NOMO-1 treated with DMSO at 0.1 percent for 48 hours (cell line): ENCODE data around the gene ABCA7.

Source experiments
- DNase-seq: peaks from one replicate; lab custom pipeline; 2025; ENCODE audit not compliant: unreplicated experiment; lab: John Stamatoyannopoulos, UW

The ABCA7 gene

DNA sequence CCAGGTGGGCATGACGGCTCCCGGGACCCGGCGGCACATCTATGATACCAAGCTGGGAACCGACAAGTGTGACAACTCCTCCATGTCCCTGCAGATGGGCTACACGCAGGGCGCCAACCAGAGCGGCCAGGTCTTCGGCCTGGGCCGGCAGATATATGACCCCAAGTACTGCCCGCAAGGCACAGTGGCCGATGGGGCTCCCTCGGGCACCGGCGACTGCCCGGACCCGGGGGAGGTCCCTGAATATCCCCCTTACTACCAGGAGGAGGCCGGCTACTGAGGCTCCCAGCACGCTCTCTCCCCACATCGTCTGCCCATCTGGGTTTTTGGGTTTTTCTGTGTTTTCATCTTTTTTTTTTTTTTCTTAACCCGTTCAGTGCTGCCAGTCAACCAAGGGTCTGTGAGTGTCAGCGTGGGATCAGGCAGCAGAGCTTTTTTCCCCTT is 2.3 kb upstream of the ABCA7 start:
- DNase-seq: peak; percentile 71

DNA sequence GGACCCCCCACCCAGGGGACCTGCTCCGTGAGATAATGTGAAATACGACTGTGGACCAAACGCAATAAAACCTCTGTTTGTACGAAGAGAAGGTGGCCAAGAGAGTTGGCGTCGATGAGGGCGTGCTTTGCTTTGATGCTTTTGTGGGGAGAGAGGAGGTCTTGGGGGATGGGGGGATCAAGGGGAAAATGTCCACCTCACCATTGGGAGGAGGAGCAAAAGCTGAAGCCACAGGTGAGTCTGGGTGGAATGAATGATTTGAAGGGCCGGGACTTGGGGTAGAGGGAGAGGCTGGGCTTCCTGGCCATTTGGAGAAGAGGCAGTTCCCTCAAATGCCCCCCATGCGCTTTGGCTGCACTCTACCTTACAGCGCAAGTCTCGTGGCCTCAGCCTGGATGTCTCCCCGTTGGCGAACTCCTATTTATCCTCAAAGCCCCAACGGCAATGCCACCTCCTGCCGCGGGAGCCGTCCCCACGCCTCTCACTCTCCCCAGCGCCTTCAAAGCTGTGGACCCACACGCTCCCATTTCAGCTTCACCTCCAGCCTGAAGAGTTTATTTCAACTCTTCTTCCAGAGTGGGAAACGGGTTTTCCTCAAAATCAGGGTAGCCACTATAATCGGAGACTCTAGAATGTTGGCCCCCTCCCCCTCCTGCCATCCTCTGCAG is 795 bp upstream of the ABCA7 start:
- DNase-seq: no peak

DNA sequence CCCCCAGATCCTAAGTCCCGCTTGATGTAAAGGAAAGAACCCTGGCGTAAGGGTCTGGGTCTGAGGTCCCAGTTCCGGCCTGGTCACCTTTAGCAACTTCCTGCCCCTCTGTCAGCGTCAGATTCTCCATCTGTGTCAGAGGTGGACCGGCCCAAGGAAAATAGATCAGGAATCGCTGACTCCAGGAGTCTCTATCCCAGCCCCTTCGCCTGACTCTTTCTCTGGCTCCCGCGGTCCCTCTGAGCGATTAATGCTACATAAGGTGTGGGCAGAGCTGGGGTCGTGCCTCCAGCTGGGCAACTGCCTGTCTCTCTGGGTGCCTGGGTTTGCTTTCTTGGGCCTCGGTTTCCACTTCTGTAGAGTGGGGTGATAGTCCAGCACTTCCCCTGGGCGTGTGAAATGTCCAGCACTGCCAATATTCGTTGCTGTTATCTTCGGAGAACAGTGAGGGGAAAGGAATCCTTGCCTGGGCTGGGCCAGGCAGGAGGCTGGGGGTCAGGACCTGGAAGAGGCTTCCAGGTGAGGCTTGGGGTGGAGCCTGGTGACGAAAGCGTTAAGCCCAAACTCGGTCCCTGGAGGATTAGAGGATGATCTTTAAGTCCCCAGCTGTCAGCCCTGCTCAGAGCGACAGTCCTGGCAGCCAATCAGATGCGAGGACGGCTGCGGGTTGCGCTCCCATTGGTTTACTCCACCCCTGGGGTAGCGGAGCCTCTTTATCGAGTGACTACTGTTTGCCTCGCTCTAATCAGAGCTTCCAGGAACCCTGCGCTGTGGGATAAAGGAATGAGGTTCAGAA is 767 bp downstream of the ABCA7 start:
- DNase-seq: peak; percentile 81

DNA sequence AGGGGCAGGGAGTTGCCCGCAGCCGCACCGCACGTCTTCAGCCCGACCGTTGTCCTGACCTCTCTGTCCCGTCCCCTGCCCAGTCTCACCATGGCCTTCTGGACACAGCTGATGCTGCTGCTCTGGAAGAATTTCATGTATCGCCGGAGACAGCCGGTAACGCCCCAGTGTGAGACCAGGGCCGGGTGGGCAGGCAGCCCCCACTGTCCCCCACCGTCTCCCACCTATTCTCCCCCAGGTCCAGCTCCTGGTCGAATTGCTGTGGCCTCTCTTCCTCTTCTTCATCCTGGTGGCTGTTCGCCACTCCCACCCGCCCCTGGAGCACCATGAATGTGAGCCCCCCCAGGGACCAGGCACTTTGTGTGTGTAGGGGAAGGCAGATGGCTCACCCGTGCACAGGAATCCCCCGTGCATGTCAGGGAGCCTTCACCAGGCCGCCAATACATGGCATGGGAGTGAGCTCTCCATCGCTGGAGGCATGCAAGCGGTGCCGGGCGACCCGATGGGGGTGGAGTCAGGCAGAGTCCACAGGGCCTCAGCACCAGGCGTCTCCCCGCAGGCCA is 1.4 kb downstream of the ABCA7 start:
- no peak for DNase-seq

DNA sequence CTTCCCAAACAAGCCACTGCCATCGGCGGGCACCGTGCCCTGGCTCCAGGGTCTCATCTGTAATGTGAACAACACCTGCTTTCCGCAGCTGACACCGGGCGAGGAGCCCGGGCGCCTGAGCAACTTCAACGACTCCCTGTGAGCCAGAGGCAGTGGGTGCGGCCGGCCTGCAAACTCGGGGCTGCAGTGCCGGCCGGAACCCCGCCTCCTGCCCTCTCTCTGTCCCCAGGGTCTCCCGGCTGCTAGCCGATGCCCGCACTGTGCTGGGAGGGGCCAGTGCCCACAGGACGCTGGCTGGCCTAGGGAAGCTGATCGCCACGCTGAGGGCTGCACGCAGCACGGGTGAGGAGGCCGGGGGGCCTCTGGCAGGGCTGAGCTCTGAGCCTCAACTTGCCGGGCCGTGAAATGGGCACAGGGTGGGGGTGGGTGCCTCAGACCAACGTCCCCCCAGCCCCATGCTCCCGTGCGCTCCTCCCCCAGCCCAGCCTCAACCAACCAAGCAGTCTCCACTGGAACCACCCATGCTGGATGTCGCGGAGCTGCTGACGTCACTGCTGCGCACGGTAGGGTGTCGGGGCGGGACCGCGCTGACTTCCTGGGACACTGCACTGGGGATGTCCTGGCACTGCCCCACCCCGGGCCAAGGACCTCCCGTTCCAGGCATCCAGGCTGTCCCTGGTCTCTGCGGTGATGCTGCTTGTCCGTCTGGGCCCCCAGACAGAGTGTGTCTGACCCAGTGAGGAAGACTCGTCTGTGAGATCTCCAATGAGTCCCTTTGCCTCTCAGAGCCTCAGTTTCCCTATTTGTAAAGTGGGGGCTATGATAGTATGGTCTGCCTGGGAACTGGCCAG is 2.2 kb downstream of the ABCA7 start:
- DNase-seq: no peak

DNA sequence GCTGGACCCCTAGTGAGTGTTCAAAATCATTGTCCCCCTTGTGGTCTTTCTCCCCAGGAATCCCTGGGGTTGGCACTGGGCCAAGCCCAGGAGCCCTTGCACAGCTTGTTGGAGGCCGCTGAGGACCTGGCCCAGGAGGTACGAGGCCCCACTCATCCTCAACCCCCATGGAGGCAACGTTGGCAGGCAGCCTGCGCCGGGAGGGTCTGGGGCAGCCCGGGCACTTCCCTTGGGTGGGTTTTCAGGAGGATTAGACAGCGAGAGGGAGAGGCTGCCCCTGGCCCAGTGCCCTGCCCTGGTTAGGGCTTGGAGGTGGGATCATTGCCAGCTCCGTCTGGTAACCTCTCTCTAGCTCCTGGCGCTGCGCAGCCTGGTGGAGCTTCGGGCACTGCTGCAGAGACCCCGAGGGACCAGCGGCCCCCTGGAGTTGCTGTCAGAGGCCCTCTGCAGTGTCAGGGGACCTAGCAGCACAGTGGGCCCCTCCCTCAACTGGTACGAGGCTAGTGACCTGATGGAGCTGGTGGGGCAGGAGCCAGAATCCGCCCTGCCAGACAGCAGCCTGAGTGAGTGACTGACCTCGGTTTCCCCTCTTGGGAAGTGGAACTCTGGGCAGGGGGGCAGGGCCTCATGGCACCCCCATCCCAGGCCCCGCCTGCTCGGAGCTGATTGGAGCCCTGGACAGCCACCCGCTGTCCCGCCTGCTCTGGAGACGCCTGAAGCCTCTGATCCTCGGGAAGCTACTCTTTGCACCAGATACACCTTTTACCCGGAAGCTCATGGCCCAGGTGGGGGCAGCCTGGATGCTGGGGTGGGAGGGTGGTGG is 3.0 kb downstream of the ABCA7 start:
- no peak for DNase-seq

DNA sequence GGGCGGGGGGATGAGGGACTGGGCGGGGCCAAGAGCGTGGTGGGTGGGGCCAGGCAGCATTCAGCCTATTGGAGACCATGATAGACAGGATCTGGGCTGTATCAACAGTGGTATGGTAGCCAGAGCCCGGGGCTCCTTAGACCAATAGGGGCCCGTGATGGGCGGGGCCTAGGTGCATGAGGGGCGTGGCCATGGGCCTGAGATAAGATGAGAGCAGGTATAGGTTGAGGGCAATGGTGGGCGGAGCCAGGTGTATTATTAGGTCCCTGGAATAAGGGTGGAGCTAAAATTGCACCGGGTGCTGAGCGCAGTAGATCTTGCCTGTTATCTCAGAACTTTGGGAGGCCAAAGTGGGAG is 5.3 kb downstream of the ABCA7 start:
- no peak for DNase-seq

DNA sequence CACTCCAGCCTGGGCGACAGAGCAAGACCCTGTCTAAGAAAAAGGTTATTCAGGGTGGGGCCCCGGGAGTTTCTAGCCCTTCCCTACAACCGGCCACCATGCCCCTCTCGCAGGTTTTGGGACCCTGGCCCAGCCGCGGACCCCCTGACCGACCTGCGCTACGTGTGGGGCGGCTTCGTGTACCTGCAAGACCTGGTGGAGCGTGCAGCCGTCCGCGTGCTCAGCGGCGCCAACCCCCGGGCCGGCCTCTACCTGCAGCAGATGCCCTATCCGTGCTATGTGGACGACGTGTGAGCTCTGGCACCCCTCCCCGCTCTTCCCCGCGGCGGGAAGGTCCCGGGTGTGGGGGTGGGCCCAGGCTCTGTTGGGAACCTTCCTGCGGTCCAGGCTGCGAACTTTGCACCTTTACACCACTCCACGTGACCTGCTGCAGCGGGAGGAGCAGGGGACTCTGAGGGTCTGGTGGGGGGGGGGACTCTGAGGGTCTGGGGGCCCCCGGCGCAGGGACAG is 6.3 kb downstream of the ABCA7 start:
- DNase-seq: no peak

DNA sequence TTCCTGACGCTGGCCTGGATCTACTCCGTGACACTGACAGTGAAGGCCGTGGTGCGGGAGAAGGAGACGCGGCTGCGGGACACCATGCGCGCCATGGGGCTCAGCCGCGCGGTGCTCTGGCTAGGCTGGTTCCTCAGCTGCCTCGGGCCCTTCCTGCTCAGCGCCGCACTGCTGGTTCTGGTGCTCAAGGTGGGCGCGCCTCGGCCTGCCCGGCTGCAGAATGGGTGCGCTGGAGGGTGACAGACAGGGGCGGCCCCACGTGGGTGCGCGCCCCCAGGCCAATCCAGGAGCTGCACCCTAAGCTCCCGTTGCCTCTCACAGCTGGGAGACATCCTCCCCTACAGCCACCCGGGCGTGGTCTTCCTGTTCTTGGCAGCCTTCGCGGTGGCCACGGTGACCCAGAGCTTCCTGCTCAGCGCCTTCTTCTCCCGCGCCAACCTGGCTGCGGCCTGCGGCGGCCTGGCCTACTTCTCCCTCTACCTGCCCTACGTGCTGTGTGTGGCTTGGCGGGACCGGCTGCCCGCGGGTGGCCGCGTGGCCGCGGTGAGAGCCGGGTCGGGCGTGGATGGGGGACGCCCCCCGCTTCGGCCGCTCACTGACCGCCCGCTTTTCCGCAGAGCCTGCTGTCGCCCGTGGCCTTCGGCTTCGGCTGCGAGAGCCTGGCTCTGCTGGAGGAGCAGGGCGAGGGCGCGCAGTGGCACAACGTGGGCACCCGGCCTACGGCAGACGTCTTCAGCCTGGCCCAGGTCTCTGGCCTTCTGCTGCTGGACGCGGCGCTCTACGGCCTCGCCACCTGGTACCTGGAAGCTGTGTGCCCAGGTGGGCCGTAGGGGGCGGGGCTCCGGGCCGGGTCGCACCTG is 7.2 kb downstream of the ABCA7 start:
- DNase-seq: no peak

DNA sequence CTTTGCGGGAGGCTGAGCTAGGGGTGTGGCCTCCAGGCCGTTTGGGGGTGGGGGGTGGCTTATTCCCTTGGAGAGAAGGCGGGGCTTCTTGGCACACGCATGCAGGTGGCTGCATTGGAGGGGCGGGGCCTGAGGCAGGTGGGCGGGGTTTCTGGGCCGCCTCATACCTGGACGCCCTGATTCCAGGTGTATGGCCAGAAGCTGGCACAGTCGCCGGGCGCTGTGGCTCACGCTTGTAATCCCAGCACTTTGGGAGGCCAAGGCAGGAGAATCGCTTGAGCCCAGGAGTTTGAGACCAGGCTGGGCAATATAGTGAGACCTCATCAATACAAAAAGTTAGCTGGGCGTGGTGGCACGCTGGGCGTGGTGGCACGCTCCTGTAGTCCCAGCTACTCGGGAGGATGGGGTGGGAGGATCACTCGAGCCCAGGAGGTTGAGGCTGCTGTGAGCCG is 7.8 kb downstream of the ABCA7 start:
- DNase-seq: no peak

DNA sequence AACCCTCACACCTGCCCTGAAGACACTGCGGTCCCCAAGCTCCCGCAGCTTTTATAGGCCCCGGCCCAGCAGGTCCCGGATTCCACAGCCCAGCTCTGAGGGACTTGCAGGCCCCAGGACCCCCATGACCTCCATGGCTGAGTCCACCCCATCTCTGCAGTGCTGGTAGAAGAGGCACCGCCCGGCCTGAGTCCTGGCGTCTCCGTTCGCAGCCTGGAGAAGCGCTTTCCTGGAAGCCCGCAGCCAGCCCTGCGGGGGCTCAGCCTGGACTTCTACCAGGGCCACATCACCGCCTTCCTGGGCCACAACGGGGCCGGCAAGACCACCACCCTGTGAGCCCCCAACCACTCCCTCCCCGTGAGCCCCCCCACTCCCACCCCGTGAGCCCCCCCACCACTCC is 9.2 kb downstream of the ABCA7 start:
- no peak for DNase-seq

DNA sequence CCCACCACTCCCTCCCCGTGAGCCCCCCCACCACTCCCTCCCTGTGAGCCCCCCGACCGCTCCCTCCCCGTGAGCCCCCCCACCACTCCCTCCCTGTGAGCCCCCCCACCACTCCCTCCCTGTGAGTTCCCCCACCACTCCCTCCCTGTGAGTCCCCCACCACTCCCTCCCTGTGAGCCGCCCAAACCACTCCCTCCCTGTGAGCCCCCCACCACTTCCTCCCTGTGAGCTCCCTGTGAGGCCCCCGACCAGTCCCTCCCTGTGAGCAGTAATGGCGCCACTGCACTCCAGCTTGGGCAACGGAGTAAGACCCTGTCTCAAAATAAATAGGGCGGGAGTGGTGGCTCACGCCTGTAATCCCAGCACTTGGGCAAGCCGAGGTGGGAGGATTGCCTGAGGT is 9.9 kb downstream of the ABCA7 start:
- DNase-seq: no peak

DNA sequence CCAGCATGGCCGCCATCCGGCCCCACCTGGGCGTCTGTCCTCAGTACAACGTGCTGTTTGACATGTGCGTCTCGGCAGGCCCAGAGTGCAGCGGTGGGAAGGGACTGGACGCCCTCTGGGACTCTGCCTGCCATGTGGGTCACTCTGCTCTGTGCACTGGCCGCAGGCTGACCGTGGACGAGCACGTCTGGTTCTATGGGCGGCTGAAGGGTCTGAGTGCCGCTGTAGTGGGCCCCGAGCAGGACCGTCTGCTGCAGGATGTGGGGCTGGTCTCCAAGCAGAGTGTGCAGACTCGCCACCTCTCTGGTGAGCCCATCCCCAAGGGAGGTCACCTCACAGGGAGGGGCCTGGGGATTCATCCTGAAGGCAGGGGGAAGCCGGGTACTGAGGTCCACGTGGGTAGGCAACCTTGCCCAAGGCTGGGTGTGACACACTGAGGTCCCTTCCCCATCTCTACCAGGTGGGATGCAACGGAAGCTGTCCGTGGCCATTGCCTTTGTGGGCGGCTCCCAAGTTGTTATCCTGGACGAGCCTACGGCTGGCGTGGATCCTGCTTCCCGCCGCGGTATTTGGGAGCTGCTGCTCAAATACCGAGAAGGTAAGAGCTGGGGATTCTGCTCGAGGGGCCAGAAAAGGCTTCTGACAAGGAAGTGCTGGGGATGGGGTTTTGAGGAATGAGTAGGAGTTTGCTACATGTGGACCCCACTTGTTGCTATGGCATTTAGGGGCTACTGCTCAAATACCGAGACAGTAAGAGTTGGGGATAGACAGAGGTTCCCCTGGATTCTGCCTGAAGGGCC is 11.3 kb downstream of the ABCA7 start:
- no peak for DNase-seq

DNA sequence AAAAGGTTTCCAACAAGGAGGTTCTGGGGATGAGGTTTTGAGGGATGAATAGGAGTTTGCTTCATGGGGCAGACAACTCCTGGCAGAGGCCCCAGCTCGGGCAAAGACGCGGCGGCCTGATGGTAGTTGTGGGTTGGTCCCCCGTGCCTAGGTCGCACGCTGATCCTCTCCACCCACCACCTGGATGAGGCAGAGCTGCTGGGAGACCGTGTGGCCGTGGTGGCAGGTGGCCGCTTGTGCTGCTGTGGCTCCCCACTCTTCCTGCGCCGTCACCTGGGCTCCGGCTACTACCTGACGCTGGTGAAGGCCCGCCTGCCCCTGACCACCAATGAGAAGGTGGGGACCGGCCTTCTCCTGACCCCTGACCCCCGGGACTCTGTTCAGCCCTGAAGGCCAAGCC is 11.9 kb downstream of the ABCA7 start:
- no peak for DNase-seq

DNA sequence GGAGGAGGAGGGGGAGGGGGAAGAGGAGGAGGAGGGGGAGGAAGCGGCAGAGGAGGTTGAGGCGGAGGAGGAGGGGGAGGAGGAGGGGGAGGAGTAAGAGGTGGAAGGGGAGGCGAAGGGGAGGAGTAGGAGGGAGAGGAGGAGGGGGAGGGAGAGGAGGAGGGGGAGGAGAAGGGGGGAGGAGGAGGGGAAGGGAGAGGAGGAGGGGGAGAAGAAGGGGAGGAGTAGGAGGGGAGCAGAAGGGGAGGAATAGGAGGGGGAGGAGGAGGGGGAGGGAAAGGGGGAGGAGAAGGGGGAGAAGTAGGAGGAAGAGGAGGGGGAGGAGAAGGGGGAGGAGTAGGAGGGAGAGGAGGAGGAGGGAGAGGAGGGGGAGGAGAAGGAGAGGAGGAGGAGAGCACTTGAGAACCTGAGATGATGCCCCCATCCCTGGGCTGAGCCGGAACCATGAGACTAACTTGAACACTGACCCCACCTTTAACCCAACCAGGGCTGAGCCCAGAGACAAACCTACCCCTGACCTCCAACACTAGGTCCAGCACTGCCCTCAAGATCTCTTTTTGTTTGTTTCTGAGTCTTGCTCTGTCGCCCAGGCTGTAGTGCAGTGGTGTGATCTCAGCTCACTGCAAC is 12.6 kb downstream of the ABCA7 start:
- no peak for DNase-seq

DNA sequence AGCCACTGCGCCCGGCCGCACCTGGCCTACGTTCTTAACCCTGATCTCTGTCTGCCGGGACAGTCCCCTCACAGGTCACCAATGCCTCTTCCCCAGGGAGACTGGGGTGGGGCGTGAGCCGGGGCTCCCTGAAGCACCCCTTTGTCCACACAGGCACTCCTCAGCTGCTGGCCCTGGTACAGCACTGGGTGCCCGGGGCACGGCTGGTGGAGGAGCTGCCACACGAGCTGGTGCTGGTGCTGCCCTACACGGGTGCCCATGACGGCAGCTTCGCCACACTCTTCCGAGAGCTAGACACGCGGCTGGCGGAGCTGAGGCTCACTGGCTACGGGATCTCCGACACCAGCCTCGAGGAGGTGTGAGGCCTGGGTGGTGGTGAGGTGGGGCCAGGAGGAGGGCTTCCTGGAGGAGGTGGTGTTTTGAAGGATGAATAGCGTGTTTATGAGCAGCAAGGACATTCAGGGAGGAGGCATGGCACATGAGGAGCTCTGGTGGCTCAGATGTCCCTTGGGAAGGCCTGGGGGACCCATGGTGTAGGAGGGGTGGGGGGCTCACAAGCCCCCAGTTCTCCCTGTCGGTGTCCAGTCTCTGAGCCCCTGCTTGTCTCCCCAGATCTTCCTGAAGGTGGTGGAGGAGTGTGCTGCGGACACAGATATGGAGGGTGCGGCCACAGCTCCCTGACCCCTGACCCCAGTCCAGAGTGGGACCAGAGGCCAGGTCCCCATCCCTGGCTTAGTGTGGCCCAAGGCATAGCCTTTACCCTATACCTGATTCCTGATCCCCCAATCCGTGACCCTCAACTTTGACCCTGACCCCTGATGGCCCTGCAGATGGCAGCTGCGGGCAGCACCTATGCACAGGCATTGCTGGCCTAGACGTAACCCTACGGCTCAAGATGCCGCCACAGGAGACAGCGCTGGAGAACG is 13.5 kb downstream of the ABCA7 start:
- DNase-seq: no peak
